GM19467 (cell line): ENCODE results near the gene HMG20B.
"Not testable (repeated sequence)": the region's sequence is repeated elsewhere in the genome, so short reads cannot be mapped to it uniquely, and the experiment has no call there.

Experiments used
- ATAC-seq: cut with Tn5 transposase; IDR thresholded peaks from one replicate; pipeline ENCODE4 v1.9.1; 2021; ENCODE audit warnings: mild to moderate bottlenecking, moderate library complexity; ENCODE audit not compliant: unreplicated experiment

Gene HMG20B

GRCh38 chr19:3572855-3573161, at the start of gene HMG20B:
TSS of gene HMG20B (plus strand) at chr19:3572944. CDS start at chr19:3573310, 366 bp downstream.
- no peak for ATAC-seq

DNA sequence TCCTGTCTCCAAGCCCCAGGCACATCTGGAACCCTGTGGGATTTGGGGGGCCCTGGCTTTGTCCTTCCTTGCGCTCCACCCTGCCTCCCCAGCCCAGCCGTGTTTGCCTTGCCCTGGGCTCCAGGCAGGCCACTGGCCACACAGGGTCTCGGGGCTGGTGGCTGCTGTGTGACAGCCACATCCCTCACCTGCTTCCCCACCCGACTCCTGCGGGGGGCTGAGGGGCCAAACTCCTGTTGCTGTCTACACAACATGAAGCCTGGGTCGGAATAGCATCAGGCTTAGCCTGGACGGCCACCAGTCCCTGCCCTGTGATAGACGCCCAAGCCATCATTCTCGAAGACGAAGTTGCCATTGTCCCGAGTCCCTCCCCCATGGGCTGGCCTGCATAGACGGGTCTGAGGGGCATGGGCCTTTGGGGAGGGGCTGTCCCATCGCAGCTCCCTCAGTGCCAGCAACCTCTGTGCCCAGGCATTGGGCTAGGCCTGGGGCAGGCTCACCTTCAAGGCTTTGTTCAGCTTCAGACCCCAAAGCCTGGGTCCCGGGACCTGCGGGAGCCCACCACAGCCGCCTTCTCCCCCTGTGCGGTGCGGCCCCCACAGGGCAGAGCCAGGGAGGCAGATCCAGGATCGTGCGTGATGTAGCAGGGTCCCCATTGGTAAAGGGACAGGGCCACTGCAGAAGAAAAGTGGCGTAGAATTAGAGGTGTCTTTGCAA, 49.2 kb upstream of the HMG20B start:
- no peak for ATAC-seq

GRCh38 chr19:3524078-3524842, 48.5 kb upstream of the HMG20B start:
- ATAC-seq: no peak

- ATAC-seq: no peak
Observed at GRCh38 chr19:3524904-3525451, 47.8 kb upstream of the HMG20B start.

- ATAC-seq: no peak
Observed at GRCh38 chr19:3526507-3527237, 46.1 kb upstream of the HMG20B start.

GRCh38 chr19:3527238-3527910, 45.4 kb upstream of the HMG20B start:
- no peak for ATAC-seq

- no peak for ATAC-seq
Observed at GRCh38 chr19:3528080-3528479, 44.7 kb upstream of the HMG20B start.

- no peak for ATAC-seq
Observed at GRCh38 chr19:3528539-3529211, 44.1 kb upstream of the HMG20B start.

DNA sequence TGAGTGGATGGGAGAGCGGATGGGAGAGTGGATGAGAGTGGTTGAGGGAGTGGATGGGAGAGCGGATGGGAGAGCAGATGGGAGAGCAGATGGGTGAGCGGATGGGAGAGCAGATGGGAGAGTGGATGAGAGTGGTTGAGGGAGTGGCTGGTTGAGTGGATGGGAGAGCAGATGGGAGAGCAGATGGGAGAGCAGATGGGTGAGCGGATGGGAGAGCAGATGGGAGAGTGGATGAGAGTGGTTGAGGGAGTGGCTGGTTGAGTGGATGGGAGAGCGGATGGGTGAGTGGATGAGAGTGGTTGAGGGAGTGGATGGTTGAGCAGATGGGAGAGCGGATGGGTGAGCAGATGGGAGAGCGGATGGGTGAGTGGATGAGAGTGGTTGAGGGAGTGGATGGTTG, 43.4 kb upstream of the HMG20B start:
- not testable (repeated sequence) for ATAC-seq

DNA sequence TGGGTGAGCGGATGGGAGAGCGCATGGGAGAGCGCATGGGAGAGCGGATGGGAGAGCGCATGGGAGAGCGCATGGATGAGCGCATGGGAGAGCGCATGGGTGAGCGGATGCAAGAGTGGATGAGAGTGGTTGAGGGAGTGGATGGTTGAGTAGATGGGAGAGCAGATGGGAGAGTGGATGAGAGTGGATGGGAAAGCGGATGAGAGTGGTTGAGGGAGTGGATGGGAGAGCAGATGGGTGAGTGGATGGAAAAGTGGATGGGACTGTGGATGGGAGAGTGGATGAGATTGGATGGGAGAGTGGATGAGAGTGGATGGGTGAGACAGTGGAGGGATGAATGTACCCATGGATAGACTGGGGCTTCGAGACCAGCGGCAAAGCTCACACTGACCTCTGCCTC, 42.4 kb upstream of the HMG20B start:
- no peak for ATAC-seq

- ATAC-seq: no peak
Observed at GRCh38 chr19:3531716-3532115, 41.0 kb upstream of the HMG20B start.

GRCh38 chr19:3532154-3532786, 40.5 kb upstream of the HMG20B start:
- no peak for ATAC-seq

DNA sequence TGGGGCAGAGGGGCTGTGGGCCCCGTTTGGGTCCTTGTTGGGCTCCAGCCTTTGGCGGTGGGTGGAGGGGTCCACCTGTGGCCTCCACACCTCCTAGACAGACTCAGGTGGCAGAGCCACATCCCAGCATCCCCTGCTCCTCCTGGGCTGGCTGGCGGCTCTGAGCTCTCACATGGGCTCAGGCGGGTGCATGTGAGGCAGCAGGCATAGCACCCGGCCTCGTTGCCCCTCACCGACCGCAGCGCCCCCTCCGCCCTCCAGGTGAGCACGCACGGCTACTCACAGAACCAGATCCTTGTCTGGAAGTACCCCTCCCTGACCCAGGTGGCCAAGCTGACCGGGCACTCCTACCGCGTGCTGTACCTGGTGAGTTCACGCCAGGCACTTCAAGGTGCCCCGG, 39.7 kb upstream of the HMG20B start:
- ATAC-seq: no peak

GRCh38 chr19:3533563-3534216, 39.1 kb upstream of the HMG20B start:
- no peak for ATAC-seq

GRCh38 chr19:3534375-3535234, 38.1 kb upstream of the HMG20B start:
- ATAC-seq: no peak

GRCh38 chr19:3535235-3535535, 37.6 kb upstream of the HMG20B start:
- no peak for ATAC-seq

- no peak for ATAC-seq
Observed at GRCh38 chr19:3535563-3535965, 37.2 kb upstream of the HMG20B start.

DNA sequence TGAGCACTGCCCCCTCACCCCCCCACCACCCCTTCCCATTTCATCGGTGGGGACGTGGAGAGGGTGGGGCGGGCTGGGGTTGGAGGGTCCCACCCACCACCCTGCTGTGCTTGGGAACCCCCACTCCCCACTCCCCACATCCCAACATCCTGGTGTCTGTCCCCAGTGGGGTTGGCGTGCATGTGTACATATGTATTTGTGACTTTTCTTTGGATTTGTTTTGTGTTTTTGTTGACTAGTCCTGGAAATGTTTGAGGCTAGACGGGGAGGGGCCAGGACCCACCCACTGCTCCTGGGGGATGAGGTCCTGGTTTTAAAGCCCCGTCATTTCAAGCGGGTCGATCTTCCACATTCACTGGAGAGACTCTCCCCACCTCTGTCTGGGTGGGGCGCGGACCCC, 36.8 kb upstream of the HMG20B start:
- no peak for ATAC-seq
